Right cardiac atrium (tissue), 5 donors: ENCODE data around the gene JDP2. TPM values are rescaled to one million over a fixed set of nuclear protein-coding genes. Genes with fewer than 3 reads are reported as not detected.

ENCODE experiments used
- polyA plus RNA-seq: library from polyadenylated mRNA; stranded (reverse); fragments of 200-250 nt; gene quantifications from one replicate; pipeline ENCODE4 v1.2.3, GENCODE V29; 2013
- total RNA-seq, 4 donors: library from RNA; stranded (reverse); fragmentation: NEBNext Ultra II Directional; extraction: Animal tissue kit (Norgen Biotek cat#: 25700); gene quantifications; one replicate each; pipeline ENCODE4 v1.2.1, GENCODE V29; 2021
- donor health status: healthy with polysubstance abuse.
- donor health status: DM: no; HTN: yes; CAD: no.
- donor health status: DM: no; HTN: no; CAD: no.
- donor health status: DM: no; HTN: yes; CAD: no; lungs with severe emphysema.
- donor health status: DM: yes; HTN: yes; CAD: no.

JDP2 gene
- total and polyA plus RNA-seq, 5 donors, result 28.3 to 42.2 (median 39.2) TPM

Other genes starting within 250 kb of the JDP2 start
- 100 to 1,000 TPM in 1 of 4 donors, 10 to 100 TPM in 3; 15.7 to 244 (median 46.3) TPM for gene FOS, start 149.2 kb upstream of the JDP2 start, total RNA-seq
- gene FOS, start 149.2 kb upstream of the JDP2 start, polyA plus RNA-seq, result 144 TPM
- 1 to 10 TPM in 1 of 4 donors, under 1 TPM in 2, not detected in 1; 0.53 to 3.0 (median 0.54) TPM for gene BATF, start 94.4 kb downstream of the JDP2 start, total RNA-seq
- 0.91 TPM for gene BATF, start 94.4 kb downstream of the JDP2 start, polyA plus RNA-seq
- gene FLVCR2, start 150.6 kb downstream of the JDP2 start, total RNA-seq, result 1 to 10 TPM; 4.1 to 8.1 (median 6.3) TPM
- 1.3 TPM for gene FLVCR2, start 150.6 kb downstream of the JDP2 start, polyA plus RNA-seq
- 10 to 100 TPM in 2 of 4 donors, 1 to 10 TPM in 2; 9.6 to 10.9 (median 10.2) TPM for gene ERG28, start 232.9 kb downstream of the JDP2 start, total RNA-seq
- 15.0 TPM for gene ERG28, start 232.9 kb downstream of the JDP2 start, polyA plus RNA-seq
- gene TTLL5, start 233.2 kb downstream of the JDP2 start, total RNA-seq, result 10 to 100 TPM; 18.3 to 22.2 (median 21.1) TPM
- 8.0 TPM for gene TTLL5, start 233.2 kb downstream of the JDP2 start, polyA plus RNA-seq